Gastrocnemius medialis (tissue), 4 donors: ENCODE results near the gene COPS3.

Source experiments
- CTCF ChIP-seq, 5 experiments: fragments of 450-650 bp in 3 of 5; fragments of 200-600 bp in 2 of 5; sonication (generic) in 2 of 5; IDR thresholded peaks in 4 of 5; conservative IDR thresholded peaks in 1 of 5; 1 replicate in 4 of 5; 2 replicates in 1 of 5; pipeline ENCODE4 v1.5.1; 2016 to 2019; ENCODE audit warnings: antibody characterized with exemption in 5 of 5, mild to moderate bottlenecking in 3 of 5, moderate library complexity in 3 of 5
- POLR2A ChIP-seq, 2 donors: fragments of 450-650 bp; IDR thresholded peaks; one replicate each; pipeline ENCODE4 v1.6.1; 2017; ENCODE audit warnings: antibody characterized with exemption in 2 of 2, mild to moderate bottlenecking in 2 of 2, moderate library complexity in 2 of 2

GRCh38 chr17:17253406-17253805, 27.6 kb downstream of the COPS3 start:
- TF ChIP-seq CTCF (IDR thresholded peaks at IDR 0.05 in 4 of 5, conservative IDR thresholded peaks at IDR 0.05 in 1 of 5): no peak
- TF ChIP-seq POLR2A (IDR thresholded peaks at IDR 0.05): no peak
